Left lung (tissue), 10 donors: Measurements from ENCODE around the gene CWC25. TPM values are rescaled to one million over a fixed set of nuclear protein-coding genes. Genes with fewer than 3 reads are reported as not detected.

Experiments used
- ATAC-seq: fragments of 200-7000 bp; cut with Tn5 transposase; one replicate; pipeline ENCODE4 v1.9.1; 2020; ENCODE audit warnings: moderate library complexity
- DNase-seq, 4 donors: peaks; one replicate each; pipeline ENCODE4 v3.0.0-alpha.2; 2013 to 2020
- H3K27ac ChIP-seq, 2 donors: fragments of 200-600 bp; sonication (generic) in 1 of 2; one replicate each; pipeline versions ENCODE4 v1.5.0 to v1.8.0; 2020 to 2021
- H3K27me3 ChIP-seq, 2 donors: fragments of 200-600 bp; sonication (generic) in 1 of 2; one replicate each; pipeline versions ENCODE4 v1.5.0 to v1.8.0; 2020 to 2021
- H3K36me3 ChIP-seq, 2 donors: fragments of 200-600 bp; sonication (generic) in 1 of 2; one replicate each; pipeline versions ENCODE4 v1.5.0 to v1.8.0; 2020 to 2021
- H3K4me1 ChIP-seq, 2 donors: fragments of 200-600 bp; one replicate each; pipeline ENCODE4 v1.8.0; 2021
- H3K4me3 ChIP-seq, 2 donors: fragments of 200-600 bp; sonication (generic) in 1 of 2; one replicate each; pipeline versions ENCODE4 v1.5.0 to v1.8.0; 2020 to 2021; ENCODE audit warnings: mild to moderate bottlenecking in 1 of 2
- H3K9me3 ChIP-seq, 2 donors: fragments of 200-600 bp; sonication (generic) in 1 of 2; one replicate each; pipeline versions ENCODE4 v1.5.0 to v1.8.0; 2020 to 2021
- intact Hi-C, 2 donors: fragments of 100-400 bp; cut with DNase I; formaldehyde crosslinking; loops; one replicate each; pipeline versions ENCODE4 v1.11.2 to v1.14.2; 2022
- polyA plus RNA-seq, 6 donors: library from polyadenylated mRNA; unstranded; fragments of 120-200 nt; gene quantifications; one replicate each; pipeline ENCODE4 v1.2.1, GENCODE V29; 2013; ENCODE audit not compliant: insufficient read length in 6 of 6
- total RNA-seq, 2 donors: library from RNA; stranded (reverse); fragmentation: NEBNext Ultra II Directional; extraction: Animal tissue kit (Norgen Biotek cat#: 25700); gene quantifications; one replicate each; pipeline ENCODE4 v1.2.1, GENCODE V29; 2021
- TF ChIP-seq, protein P1 (sequence below), 2 donors: fragments of 200-600 bp; sonication (generic) in 1 of 2; IDR thresholded peaks; one replicate each; pipeline versions ENCODE4 v1.5.0 to v1.8.0; 2021; ENCODE audit warnings: antibody characterized with exemption in 2 of 2
- donor health status: DM: no; HTN: yes; CAD: no.
- donor health status: DM: no; HTN: no; CAD: no.

The CWC25 gene
- total and polyA plus RNA-seq, 8 donors: 15.0 to 29.3 (median 25.6) TPM

DNA sequence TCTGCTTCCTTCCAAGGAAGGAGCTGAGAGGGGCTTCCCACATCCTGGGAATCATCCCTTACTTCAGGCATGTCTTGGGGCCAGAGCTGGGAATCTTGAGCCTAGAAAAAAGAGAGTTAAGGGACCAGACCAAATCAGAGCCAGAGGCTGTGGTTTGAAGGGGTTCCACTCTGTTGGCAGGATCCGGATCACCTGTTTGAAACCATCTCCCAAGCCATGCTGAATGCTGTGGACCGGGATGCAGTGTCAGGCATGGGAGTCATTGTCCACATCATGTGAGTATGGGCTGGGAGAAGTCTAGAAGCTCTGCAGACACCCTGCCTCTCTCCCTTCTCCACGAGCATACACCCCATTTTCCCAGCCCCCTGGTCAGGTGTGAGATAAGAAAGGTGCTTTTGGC is 62.9 kb downstream of the CWC25 start:
- DNase-seq: no peak
- intact Hi-C loops: no loop called here
- H3K9me3 ChIP-seq: no peaks in the 10 kb centered on the region
- H3K4me1 ChIP-seq: peaks cover 0 to 3% of the 10 kb centered on the region in 2 donors
- H3K27ac ChIP-seq: no peak overlapping the region
- peaks cover 0 to 100% of the 10 kb centered on the region in 2 donors for H3K36me3 ChIP-seq
- TF ChIP-seq, protein P1, sequence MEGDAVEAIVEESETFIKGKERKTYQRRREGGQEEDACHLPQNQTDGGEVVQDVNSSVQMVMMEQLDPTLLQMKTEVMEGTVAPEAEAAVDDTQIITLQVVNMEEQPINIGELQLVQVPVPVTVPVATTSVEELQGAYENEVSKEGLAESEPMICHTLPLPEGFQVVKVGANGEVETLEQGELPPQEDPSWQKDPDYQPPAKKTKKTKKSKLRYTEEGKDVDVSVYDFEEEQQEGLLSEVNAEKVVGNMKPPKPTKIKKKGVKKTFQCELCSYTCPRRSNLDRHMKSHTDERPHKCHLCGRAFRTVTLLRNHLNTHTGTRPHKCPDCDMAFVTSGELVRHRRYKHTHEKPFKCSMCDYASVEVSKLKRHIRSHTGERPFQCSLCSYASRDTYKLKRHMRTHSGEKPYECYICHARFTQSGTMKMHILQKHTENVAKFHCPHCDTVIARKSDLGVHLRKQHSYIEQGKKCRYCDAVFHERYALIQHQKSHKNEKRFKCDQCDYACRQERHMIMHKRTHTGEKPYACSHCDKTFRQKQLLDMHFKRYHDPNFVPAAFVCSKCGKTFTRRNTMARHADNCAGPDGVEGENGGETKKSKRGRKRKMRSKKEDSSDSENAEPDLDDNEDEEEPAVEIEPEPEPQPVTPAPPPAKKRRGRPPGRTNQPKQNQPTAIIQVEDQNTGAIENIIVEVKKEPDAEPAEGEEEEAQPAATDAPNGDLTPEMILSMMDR (IDR thresholded peaks at IDR 0.05): no peak
- no peaks in the 10 kb centered on the region for H3K27me3 ChIP-seq
- ATAC-seq: no peak
- H3K4me3 ChIP-seq: no peak overlapping the region

DNA sequence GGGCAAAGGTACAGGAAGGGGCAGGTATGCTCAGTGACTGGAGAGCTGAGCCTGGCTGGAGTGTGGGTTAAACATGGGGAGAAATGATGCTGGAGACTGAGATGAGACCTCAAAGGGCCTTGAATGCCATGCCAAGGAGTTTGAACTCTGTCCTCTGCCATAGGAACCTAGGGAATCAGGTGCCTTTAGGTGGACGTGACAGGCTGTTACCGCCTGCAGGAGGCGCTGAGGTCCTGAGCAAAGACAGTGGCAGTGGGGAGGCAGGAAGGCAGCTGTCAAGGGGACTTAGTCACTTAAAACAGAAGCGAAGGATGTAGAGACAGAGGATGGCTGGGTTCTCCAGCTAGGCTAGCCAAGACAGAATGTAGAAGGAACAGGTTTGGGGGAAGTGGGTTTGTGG is 63.5 kb downstream of the CWC25 start:
- TF ChIP-seq, protein P1 (IDR thresholded peaks at IDR 0.05): no peak
- no peak for ATAC-seq
- peaks cover 0 to 3% of the 10 kb centered on the region in 2 donors for H3K4me1 ChIP-seq

DNA sequence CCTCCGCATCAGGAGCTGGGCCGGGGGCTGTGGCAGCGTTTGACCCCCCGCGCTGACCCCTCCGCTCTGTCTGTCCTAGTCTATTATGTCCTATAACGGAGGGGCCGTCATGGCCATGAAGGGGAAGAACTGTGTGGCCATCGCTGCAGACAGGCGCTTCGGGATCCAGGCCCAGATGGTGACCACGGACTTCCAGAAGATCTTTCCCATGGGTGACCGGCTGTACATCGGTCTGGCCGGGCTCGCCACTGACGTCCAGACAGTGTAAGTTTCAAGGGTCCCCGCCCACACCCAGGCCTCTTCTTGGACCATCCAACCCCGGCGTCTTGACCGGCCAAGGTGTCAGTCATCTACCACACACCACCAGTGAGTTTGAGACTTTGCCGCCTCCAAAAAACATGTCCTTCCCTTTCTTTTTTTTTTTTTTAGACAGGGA is 72.0 kb downstream of the CWC25 start:
- TF ChIP-seq, protein P1 (IDR thresholded peaks at IDR 0.05): no peak
- H3K9me3 ChIP-seq: no peaks in the 10 kb centered on the region
- peak overlapping the region; percentile 91 to 97 for H3K4me3 ChIP-seq
- H3K4me1 ChIP-seq: peaks cover 10 to 54% of the 10 kb centered on the region in 2 donors
- peaks cover 0 to 43% of the 10 kb centered on the region in 2 donors for H3K36me3 ChIP-seq
- intact Hi-C loops: no loop called here
- H3K27ac ChIP-seq: peak overlapping the region; percentile 76 to 90
- peak in 1 of 4 donors; percentile 80 for DNase-seq
- ATAC-seq: no peak
- H3K27me3 ChIP-seq: peaks cover 0 to 36% of the 10 kb centered on the region in 2 donors

More for the DNA sequence above, 63.5 kb downstream of the CWC25 start:
- Histone ChIP-seq H3K4me3 (no peak overlapping the region), H3K9me3 (no peaks in the 10 kb centered on the region), H3K27me3 (no peaks in the 10 kb centered on the region), H3K36me3 (peaks cover 0 to 100% of the 10 kb centered on the region in 2 donors), H3K27ac (no peak overlapping the region)
- intact Hi-C loops: no loop called here
- DNase-seq: no peak

DNA sequence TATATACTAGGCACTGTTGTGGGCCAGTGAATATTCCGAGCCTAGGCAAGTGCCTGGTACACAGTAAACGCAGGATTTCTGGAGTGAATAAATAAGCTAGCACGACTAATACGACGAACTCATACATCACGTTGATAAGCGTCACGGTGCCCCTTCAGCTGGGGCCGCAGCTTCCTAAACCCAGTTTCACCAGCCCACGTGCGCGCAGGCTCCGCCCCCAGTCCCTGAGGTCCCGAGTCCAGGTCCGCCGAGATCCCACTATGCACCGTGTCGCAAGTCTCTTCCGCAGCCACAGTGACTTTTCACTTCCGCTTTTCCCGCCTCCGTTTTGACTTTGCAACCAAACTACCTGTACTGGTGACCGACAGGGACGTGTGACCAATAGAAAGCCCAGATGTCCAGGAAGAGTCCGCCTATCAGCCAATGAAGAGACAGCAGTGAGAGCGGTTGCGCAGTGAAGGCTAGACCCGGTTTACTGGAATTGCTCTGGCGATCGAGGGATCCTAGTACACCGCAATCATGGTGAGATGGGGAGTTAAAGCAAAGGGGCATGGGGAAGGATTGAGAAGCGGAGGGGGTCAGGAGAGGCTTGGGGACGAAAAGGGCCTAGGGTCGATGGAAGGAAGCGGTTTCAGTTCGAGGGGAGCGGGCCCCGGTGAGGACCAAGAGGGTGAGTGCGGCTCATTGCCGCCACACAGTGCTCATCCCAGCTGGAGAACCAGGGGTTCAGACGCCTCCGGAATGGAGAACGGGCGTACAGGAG is 72.6 kb downstream of the CWC25 start, which contains the start of gene PSMB3:
Gene PSMB3, plus strand, starts transcription at position 434 of the 763 bp plus-strand sequence. Its CDS starts 86 bp downstream, at position 520.
- intact Hi-C loops: no loop called here
- Histone ChIP-seq H3K36me3 (peaks cover 0 to 37% of the 10 kb centered on the region in 2 donors), H3K27ac (peak within 1 kb of the TSS; percentile 88 to 90), H3K4me3 (peak within 1 kb of the TSS; percentile 91 to 97), H3K27me3 (peaks cover 0 to 42% of the 10 kb centered on the region in 2 donors), H3K9me3 (no peaks in the 10 kb centered on the region), H3K4me1 (peaks cover 10 to 59% of the 10 kb centered on the region in 2 donors)
- ATAC-seq (peak; percentile 79), DNase-seq (peak; percentile 97 to 99 (median 98))
- TF ChIP-seq, protein P1 (IDR thresholded peaks at IDR 0.05): peak in 1 of 2 donors; percentile 20

GRCh38 chr17:38751808-38752307 is 73.3 kb downstream of the CWC25 start:
- peak; percentile 53 for ATAC-seq
- no peaks in the 10 kb centered on the region for H3K9me3 ChIP-seq
- peak; percentile 82 to 92 (median 88) for DNase-seq

More at GRCh38 chr17:38751808-38752307, 73.3 kb downstream of the CWC25 start:
- Histone ChIP-seq H3K4me1 (peaks cover 12 to 65% of the 10 kb centered on the region in 2 donors), H3K4me3 (peak overlapping the region; percentile 91 to 97), H3K27me3 (peaks cover 0 to 48% of the 10 kb centered on the region in 2 donors), H3K27ac (peak overlapping the region; percentile 88 to 90), H3K36me3 (peaks cover 0 to 31% of the 10 kb centered on the region in 2 donors)
- TF ChIP-seq, protein P1 (IDR thresholded peaks at IDR 0.05): no peak
- intact Hi-C loops: no loop called here
